Effector memory CD8-positive, alpha-beta T cell (primary cell): ENCODE data around the gene DNAH17.

Experiments used
- ATAC-seq: fragments of 150-1000 bp; cut with Tn5 transposase; replicated peaks from 2 replicates; pipeline ENCODE4 v1.10.0; 2021; ENCODE audit warnings: mild to moderate bottlenecking, moderate library complexity
- DNase-seq, 3 experiments: peaks; one replicate each; pipeline ENCODE4 v3.0.0; 2021
- H3K27ac Mint-ChIP-seq, 2 donors: one replicate each; pipeline ENCODE4 v1.8.0; 2022; ENCODE audit warnings: mild to moderate bottlenecking in 2 of 2, mixed read lengths in 2 of 2, moderate library complexity in 2 of 2
- H3K27me3 Mint-ChIP-seq, 2 donors: one replicate each; pipeline ENCODE4 v1.8.0; 2022; ENCODE audit warnings: mixed read lengths in 2 of 2
- H3K36me3 Mint-ChIP-seq: one replicate; pipeline ENCODE4 v1.8.0; 2022; ENCODE audit warnings: mild to moderate bottlenecking, moderate library complexity, mixed read lengths; ENCODE audit not compliant: insufficient read depth
- H3K4me1 Mint-ChIP-seq, 2 donors: one replicate each; pipeline ENCODE4 v1.8.0; 2022; ENCODE audit warnings: low read depth in 2 of 2, mixed read lengths in 2 of 2
- H3K4me3 Mint-ChIP-seq, 2 donors: one replicate each; pipeline ENCODE4 v1.8.0; 2022; ENCODE audit warnings: mild to moderate bottlenecking in 2 of 2, mixed read lengths in 2 of 2, moderate library complexity in 2 of 2
- H3K9me3 Mint-ChIP-seq, 2 donors: one replicate each; pipeline ENCODE4 v1.8.0; 2022; ENCODE audit warnings: mixed read lengths in 2 of 2

The DNAH17 gene

GRCh38 chr17:78484271-78485246, 92.6 kb downstream of the DNAH17 start:
- Mint-ChIP-seq H3K9me3 (no peaks in the 10 kb centered on the region), H3K27me3 (peaks cover 25 to 33% of the 10 kb centered on the region in 2 donors), H3K36me3 (no peaks in the 10 kb centered on the region), H3K27ac (no peak overlapping the region), H3K4me3 (peak overlapping the region; percentile 44 to 60), H3K4me1 (peaks cover 4 to 9% of the 10 kb centered on the region in 2 donors)
- ATAC-seq (peak; percentile 94), DNase-seq (peak in 2 of 3 experiments; percentile 39 to 52)

GRCh38 chr17:78479369-78479768, 97.8 kb downstream of the DNAH17 start:
- ATAC-seq (no peak), DNase-seq (no peak)
- no peaks in the 10 kb centered on the region for H3K9me3 Mint-ChIP-seq
- H3K4me3 Mint-ChIP-seq, result no peak overlapping the region
- peaks cover 18 to 23% of the 10 kb centered on the region in 2 donors for H3K27me3 Mint-ChIP-seq
- peaks cover 17 to 18% of the 10 kb centered on the region in 2 donors for H3K4me1 Mint-ChIP-seq
- no peak overlapping the region for H3K27ac Mint-ChIP-seq
- peaks cover 6% of the 10 kb centered on the region for H3K36me3 Mint-ChIP-seq

- DNase-seq (no peak), ATAC-seq (no peak)
- no peak overlapping the region for H3K27ac Mint-ChIP-seq
- peaks cover 16 to 18% of the 10 kb centered on the region in 2 donors for H3K4me1 Mint-ChIP-seq
- peaks cover 6% of the 10 kb centered on the region for H3K36me3 Mint-ChIP-seq
- no peak overlapping the region for H3K4me3 Mint-ChIP-seq
- H3K27me3 Mint-ChIP-seq, result peaks cover 14 to 17% of the 10 kb centered on the region in 2 donors
- H3K9me3 Mint-ChIP-seq, result no peaks in the 10 kb centered on the region
These were observed 98.4 kb downstream of the DNAH17 start for GRCh38 chr17:78478757-78479297.

- peaks cover 6% of the 10 kb centered on the region for H3K36me3 Mint-ChIP-seq
- ATAC-seq (no peak), DNase-seq (no peak)
- no peaks in the 10 kb centered on the region for H3K9me3 Mint-ChIP-seq
- H3K27me3 Mint-ChIP-seq, result peaks cover 12 to 13% of the 10 kb centered on the region in 2 donors
- no peak overlapping the region for H3K4me3 Mint-ChIP-seq
- peaks cover 16 to 19% of the 10 kb centered on the region in 2 donors for H3K4me1 Mint-ChIP-seq
- no peak overlapping the region for H3K27ac Mint-ChIP-seq
These were observed 99.1 kb downstream of the DNAH17 start for GRCh38 chr17:78477913-78478756.

- Mint-ChIP-seq H3K27me3 (peaks cover under 1 to 2% of the 10 kb centered on the region in 2 donors), H3K4me3 (no peak overlapping the region), H3K9me3 (no peaks in the 10 kb centered on the region), H3K27ac (no peak overlapping the region), H3K4me1 (peaks cover 20 to 24% of the 10 kb centered on the region in 2 donors), H3K36me3 (peaks cover 6% of the 10 kb centered on the region)
- no peak for DNase-seq
- no peak for ATAC-seq
These were observed 100.2 kb downstream of the DNAH17 start for GRCh38 chr17:78476973-78477372.

- Mint-ChIP-seq H3K4me1 (peaks cover 20 to 24% of the 10 kb centered on the region in 2 donors), H3K4me3 (no peak overlapping the region), H3K36me3 (peaks cover 6% of the 10 kb centered on the region), H3K27ac (no peak overlapping the region), H3K27me3 (no peaks in the 10 kb centered on the region), H3K9me3 (no peaks in the 10 kb centered on the region)
- DNase-seq (no peak), ATAC-seq (no peak)
These were observed 101.0 kb downstream of the DNAH17 start for GRCh38 chr17:78476149-78476548.

- H3K27me3 Mint-ChIP-seq, result no peaks in the 10 kb centered on the region
- DNase-seq, result no peak
- peak overlapping the region; percentile 26 to 84 for H3K27ac Mint-ChIP-seq
- H3K4me3 Mint-ChIP-seq, result peak overlapping the region; percentile 18 to 50
- no peak for ATAC-seq
- peaks cover 6% of the 10 kb centered on the region for H3K36me3 Mint-ChIP-seq
- no peaks in the 10 kb centered on the region for H3K9me3 Mint-ChIP-seq
- peaks cover 20 to 24% of the 10 kb centered on the region in 2 donors for H3K4me1 Mint-ChIP-seq
These were observed 102.0 kb downstream of the DNAH17 start for GRCh38 chr17:78475211-78475610.

- Mint-ChIP-seq H3K9me3 (no peaks in the 10 kb centered on the region), H3K27ac (peak overlapping the region; percentile 26 to 84), H3K27me3 (no peaks in the 10 kb centered on the region), H3K36me3 (peaks cover 6% of the 10 kb centered on the region), H3K4me1 (peaks cover 20 to 24% of the 10 kb centered on the region in 2 donors), H3K4me3 (peak overlapping the region; percentile 44 to 50)
- DNase-seq, result peak; percentile 53 to 63 (median 62)
- peak; percentile 88 for ATAC-seq
These were observed 102.5 kb downstream of the DNAH17 start for GRCh38 chr17:78474614-78475146.

- ATAC-seq, result no peak
- Mint-ChIP-seq H3K36me3 (peaks cover 6% of the 10 kb centered on the region), H3K27ac (peak overlapping the region; percentile 26 to 84), H3K4me3 (peak overlapping the region; percentile 44 to 50), H3K27me3 (no peaks in the 10 kb centered on the region), H3K4me1 (peaks cover 20 to 24% of the 10 kb centered on the region in 2 donors), H3K9me3 (no peaks in the 10 kb centered on the region)
- no peak for DNase-seq
These were observed 103.1 kb downstream of the DNAH17 start for GRCh38 chr17:78473951-78474613.

GRCh38 chr17:78472035-78472905, 104.9 kb downstream of the DNAH17 start:
- Mint-ChIP-seq H3K4me1 (peaks cover 20 to 24% of the 10 kb centered on the region in 2 donors), H3K4me3 (peak overlapping the region in 1 of 2 donors; percentile 56), H3K9me3 (no peaks in the 10 kb centered on the region), H3K27me3 (peaks cover 0 to 2% of the 10 kb centered on the region in 2 donors), H3K36me3 (peaks cover 6% of the 10 kb centered on the region), H3K27ac (peak overlapping the region; percentile 59 to 79)
- ATAC-seq (no peak), DNase-seq (no peak)

GRCh38 chr17:78471635-78472034, 105.6 kb downstream of the DNAH17 start:
- peaks cover 6% of the 10 kb centered on the region for H3K36me3 Mint-ChIP-seq
- no peak overlapping the region for H3K27ac Mint-ChIP-seq
- no peaks in the 10 kb centered on the region for H3K9me3 Mint-ChIP-seq
- DNase-seq (no peak), ATAC-seq (no peak)
- H3K27me3 Mint-ChIP-seq, result peaks cover 0 to 5% of the 10 kb centered on the region in 2 donors
- peaks cover 20 to 24% of the 10 kb centered on the region in 2 donors for H3K4me1 Mint-ChIP-seq
- H3K4me3 Mint-ChIP-seq, result no peak overlapping the region

- Mint-ChIP-seq H3K4me1 (peaks cover 7 to 11% of the 10 kb centered on the region in 2 donors), H3K4me3 (no peak overlapping the region), H3K9me3 (no peaks in the 10 kb centered on the region), H3K27ac (no peak overlapping the region), H3K27me3 (peaks cover 0 to 5% of the 10 kb centered on the region in 2 donors), H3K36me3 (peaks cover under 1% of the 10 kb centered on the region)
- DNase-seq (no peak), ATAC-seq (no peak)
These were observed 107.8 kb downstream of the DNAH17 start for GRCh38 chr17:78469443-78469842.
